ENCODE measurements around the gene SYNGR1.
A peak's percentile ranks its signal among the peaks of the same experiment; 100 is the strongest.
"Not testable (repeated sequence)": the region's sequence is repeated elsewhere in the genome, so short reads cannot be mapped to it uniquely, and the experiment has no call there.

SYNGR1 gene

GRCh38 chr22:39319284-39320022 is 30.3 kb upstream of the SYNGR1 start, which contains the start of gene RPL3:
RPL3 (minus strand) TSS chr22:39319623; CDS start chr22:39319597, 26 bp downstream.
- DNase-seq (ENCODE audit: extremely low spot score) = peak; percentile 98
- ChIA-PET POLR2A (interaction anchor here (0.5 to 6.4 kb wide), 57 partner anchors 8 to 725 kb away, joined by 3 to 69 read pairs (median 4); partner anchors contain the start of genes ATF4, CBX7, MIEF1 and RPS19BP1), CTCF (interaction anchor here (0.6 to 7.2 kb wide), 16 partner anchors 9 to 550 kb away, joined by 3 to 106 read pairs (median 5); partner anchors contain the start of gene MIEF1)
- no peak for TF ChIP-seq CTCF (IDR thresholded peaks at IDR 0.05; ENCODE audit: control extremely low read depth, extremely low read depth, low read depth, missing control alignments)

- CTCF ChIA-PET = interaction anchor here (0.9 to 7.2 kb wide), 9 partner anchors 10 to 451 kb away, joined by 3 to 106 read pairs (median 6); partner anchors contain the start of gene MIEF1
- POLR2A ChIA-PET = interaction anchor here (0.6 to 5.0 kb wide), 9 partner anchors 11 to 545 kb away, joined by 3 to 41 read pairs (median 7); partner anchors contain the start of gene ATF4
- not testable (repeated sequence) for DNase-seq (ENCODE audit: extremely low spot score)
These were observed 29.2 kb upstream of the SYNGR1 start for GRCh38 chr22:39320616-39321029.

GRCh38 chr22:39325392-39325932 is 24.3 kb upstream of the SYNGR1 start:
- ChIA-PET POLR2A (no interaction called here), CTCF (no interaction called here)
- no peak for DNase-seq (ENCODE audit: extremely low spot score)
- no peak for TF ChIP-seq CTCF (IDR thresholded peaks at IDR 0.05; ENCODE audit: control extremely low read depth, extremely low read depth, low read depth, missing control alignments)

GRCh38 chr22:39327995-39328754 is 21.6 kb upstream of the SYNGR1 start:
- ChIA-PET POLR2A (interaction anchor here (1.8 kb wide), 1 partner anchor 9 kb away, joined by 15 read pairs; the partner anchor contains the start of gene RPL3), CTCF (interaction anchor here (1.1 to 2.3 kb wide), 2 partner anchors 15 to 17 kb away, joined by 3 to 9 read pairs; no protein-coding TSS in a partner anchor)
- DNase-seq (ENCODE audit: extremely low spot score) = no peak
- TF ChIP-seq CTCF (IDR thresholded peaks at IDR 0.05; ENCODE audit: control extremely low read depth, extremely low read depth, low read depth, missing control alignments) = no peak

GRCh38 chr22:39330553-39330952 is 19.2 kb upstream of the SYNGR1 start:
- not testable (repeated sequence) for DNase-seq (ENCODE audit: extremely low spot score)
- ChIA-PET CTCF (interaction anchor here (1.0 to 6.0 kb wide), 8 partner anchors 9 to 161 kb away, joined by 3 to 41 read pairs (median 4); partner anchors contain the start of genes RPL3 and SYNGR1), POLR2A (interaction anchor here (3.2 kb wide), 1 partner anchor 11 kb away, joined by 21 read pairs; the partner anchor contains the start of gene RPL3)

GRCh38 chr22:39332441-39333064 is 17.2 kb upstream of the SYNGR1 start:
- ChIA-PET POLR2A (interaction anchor here (0.6 to 3.2 kb wide), 2 partner anchors 13 to 31 kb away, joined by 3 to 21 read pairs; partner anchors contain the start of gene RPL3), CTCF (interaction anchor here (1.1 to 6.0 kb wide), 8 partner anchors 10 to 197 kb away, joined by 3 to 41 read pairs (median 5); partner anchors contain the start of gene RPL3)
- TF ChIP-seq CTCF (IDR thresholded peaks at IDR 0.05; ENCODE audit: control extremely low read depth, extremely low read depth, low read depth, missing control alignments) = no peak
- no peak for DNase-seq (ENCODE audit: extremely low spot score)

- ChIA-PET CTCF (no interaction called here), POLR2A (no interaction called here)
- no peak for TF ChIP-seq CTCF (IDR thresholded peaks at IDR 0.05; ENCODE audit: control extremely low read depth, extremely low read depth, low read depth, missing control alignments)
- DNase-seq (ENCODE audit: extremely low spot score) = no peak
These were observed 13.4 kb upstream of the SYNGR1 start for GRCh38 chr22:39336411-39336810.

GRCh38 chr22:39339775-39340174 is 10.0 kb upstream of the SYNGR1 start:
- DNase-seq (ENCODE audit: extremely low spot score); POLR2A ChIA-PET: not testable (repeated sequence)
- CTCF ChIA-PET = interaction anchor here (1.0 to 1.3 kb wide), 2 partner anchors 10 to 175 kb away, joined by 3 read pairs; no protein-coding TSS in a partner anchor

All from GM10248 (cell line).